Measurements from ENCODE around the gene TIA1.
"Not testable (repeated sequence)": the region's sequence is repeated elsewhere in the genome, so short reads cannot be mapped to it uniquely, and the experiment has no call there.

The TIA1 gene

GRCh38 chr2:70223305-70223704, 25.1 kb downstream of the TIA1 start:
- FAIRE-seq; DNase-seq (ENCODE audit: extremely low spot score, insufficient read length, low read depth): not testable (repeated sequence)

DNA sequence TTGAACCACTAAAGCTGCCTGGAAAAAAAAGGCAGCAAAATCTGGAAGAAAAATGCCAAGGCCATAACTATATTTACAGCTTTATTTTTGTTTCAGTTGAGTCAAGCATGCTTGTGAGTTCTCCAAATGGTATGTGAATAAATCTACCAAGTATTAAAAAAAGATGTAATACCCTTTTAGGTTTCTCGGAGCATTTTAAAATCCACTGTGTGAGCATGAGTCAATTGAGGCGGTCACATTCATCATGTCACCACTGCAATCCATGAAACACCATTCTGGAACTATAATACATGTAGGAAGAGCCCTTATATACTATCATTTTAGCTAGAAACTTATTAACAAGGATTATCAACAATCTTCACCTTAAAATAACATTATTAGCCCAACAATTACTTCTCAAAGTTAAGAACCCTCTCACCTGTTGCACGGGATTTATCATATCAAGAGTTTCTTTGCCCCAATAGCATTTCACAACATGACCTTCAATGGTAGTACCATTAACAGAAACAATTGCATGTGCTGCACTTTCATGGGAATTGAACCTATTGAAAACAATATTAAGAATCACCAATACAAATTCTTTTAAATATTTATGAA, 33.4 kb downstream of the TIA1 start:
- FAIRE-seq (no peak), DNase-seq (ENCODE audit: extremely low spot score, insufficient read length, low read depth) (no peak)

DNA sequence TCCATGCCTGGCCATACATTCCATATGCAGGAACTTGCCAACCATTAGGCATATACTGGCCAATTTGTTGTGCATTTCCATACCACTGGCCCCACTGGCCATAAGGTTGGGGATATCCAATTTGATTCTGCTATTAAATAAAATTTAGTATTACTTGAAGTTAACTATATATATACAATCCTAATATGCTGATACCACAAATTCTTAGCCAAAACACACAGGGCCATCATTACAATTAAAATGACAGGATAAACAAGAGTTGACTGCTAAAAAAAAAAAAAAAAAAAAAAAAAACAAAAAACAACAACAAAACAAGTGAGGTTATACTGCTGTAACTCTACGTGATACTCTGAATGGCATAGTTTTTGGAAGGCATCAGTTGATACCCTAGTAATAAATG, 34.1 kb downstream of the TIA1 start:
- FAIRE-seq = no peak
- no peak for DNase-seq (ENCODE audit: extremely low spot score, insufficient read length, low read depth)

DNA sequence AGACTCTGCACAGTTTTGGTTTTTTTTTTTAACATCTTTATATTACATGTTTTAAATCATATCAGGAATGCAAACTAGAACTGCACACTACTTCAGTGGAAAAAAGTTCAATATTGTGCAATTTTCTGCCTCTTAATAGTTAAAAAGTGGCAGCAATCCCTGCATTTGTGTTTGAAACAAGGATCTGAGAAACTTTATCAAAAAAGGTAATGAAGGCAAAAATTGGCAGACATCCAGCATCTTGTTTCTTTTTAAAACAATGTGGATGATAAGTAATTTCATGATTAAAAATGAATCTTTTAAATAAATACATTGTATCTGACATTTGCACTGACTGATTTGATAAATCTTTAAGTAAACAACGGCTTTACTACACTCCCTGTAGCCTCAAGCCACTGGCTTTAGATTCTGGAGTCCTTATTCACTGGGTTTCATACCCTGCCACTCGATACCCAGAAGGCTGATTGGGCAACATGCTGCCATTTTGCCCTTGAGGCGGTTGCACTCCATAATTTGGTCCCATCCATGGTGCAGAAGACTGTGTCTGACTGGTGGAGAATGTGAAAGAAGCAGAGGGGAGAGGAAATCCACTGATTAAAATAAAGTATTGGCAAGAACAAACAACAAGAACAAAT, 36.0 kb downstream of the TIA1 start:
- no peak for FAIRE-seq
- no peak for DNase-seq (ENCODE audit: extremely low spot score, insufficient read length, low read depth)

- no peak for FAIRE-seq
Measured at GRCh38 chr2:70211595-70211994, 36.8 kb downstream of the TIA1 start.

GRCh38 chr2:70204452-70204851, 44.0 kb downstream of the TIA1 start:
- no peak for DNase-seq (ENCODE audit: extremely low spot score, insufficient read length, low read depth)
- no peak for FAIRE-seq

More at GRCh38 chr2:70211595-70211994, 36.8 kb downstream of the TIA1 start:
- no peak for DNase-seq (ENCODE audit: extremely low spot score, insufficient read length, low read depth)

- DNase-seq (ENCODE audit: extremely low spot score, insufficient read length, low read depth) = no peak
- no peak for FAIRE-seq
Measured at GRCh38 chr2:70203086-70203485, 45.3 kb downstream of the TIA1 start.

DNA sequence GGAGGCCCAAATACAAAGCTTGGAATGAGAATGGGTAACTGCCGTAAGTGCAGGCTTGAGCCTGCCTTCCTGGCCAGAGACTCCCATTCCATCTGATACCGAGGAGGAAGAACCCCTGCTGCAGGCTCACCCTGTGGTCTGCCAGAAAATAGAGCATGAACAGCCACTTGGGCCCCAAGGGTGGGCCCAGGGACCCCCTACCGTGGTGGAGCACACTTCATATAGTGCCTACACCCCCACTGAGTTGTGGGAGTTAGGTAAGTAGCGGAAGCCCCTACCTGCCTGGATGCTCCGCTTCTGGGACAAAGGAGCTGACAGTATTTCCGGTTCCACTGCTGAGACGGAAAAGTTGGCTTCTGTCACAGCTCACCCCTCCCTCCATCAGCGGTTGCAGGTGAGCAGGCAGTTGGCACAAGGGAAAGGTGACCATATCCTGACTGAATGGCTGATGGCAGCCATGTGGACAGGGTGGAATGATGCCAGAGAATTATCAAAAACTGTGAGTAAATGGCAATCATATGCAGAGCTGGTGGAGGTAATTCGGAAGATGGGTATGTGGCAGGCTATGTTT, 46.1 kb downstream of the TIA1 start:
- DNase-seq (ENCODE audit: extremely low spot score, insufficient read length, low read depth) (no peak), FAIRE-seq (no peak)

DNA sequence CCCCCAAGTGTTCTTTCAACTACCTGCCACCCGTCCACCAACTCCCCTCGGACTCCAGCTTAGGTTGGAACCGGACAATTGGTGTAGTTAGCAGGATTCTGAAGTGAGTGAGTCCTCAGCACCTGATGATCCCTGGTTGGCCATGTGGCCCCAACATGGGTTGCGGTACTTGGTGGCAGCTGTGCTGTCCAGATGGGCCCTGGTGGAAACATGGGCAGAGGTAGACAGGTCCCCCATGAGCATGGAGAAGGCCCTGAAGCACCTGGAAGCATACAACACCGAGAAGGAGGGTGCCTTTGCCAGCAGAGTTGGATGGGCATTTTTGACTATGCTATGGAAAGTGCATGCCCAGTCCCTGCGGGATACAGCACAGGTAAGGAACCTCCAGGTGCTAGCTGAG, 46.6 kb downstream of the TIA1 start:
- DNase-seq (ENCODE audit: extremely low spot score, insufficient read length, low read depth) (no peak), FAIRE-seq (no peak)

DNA sequence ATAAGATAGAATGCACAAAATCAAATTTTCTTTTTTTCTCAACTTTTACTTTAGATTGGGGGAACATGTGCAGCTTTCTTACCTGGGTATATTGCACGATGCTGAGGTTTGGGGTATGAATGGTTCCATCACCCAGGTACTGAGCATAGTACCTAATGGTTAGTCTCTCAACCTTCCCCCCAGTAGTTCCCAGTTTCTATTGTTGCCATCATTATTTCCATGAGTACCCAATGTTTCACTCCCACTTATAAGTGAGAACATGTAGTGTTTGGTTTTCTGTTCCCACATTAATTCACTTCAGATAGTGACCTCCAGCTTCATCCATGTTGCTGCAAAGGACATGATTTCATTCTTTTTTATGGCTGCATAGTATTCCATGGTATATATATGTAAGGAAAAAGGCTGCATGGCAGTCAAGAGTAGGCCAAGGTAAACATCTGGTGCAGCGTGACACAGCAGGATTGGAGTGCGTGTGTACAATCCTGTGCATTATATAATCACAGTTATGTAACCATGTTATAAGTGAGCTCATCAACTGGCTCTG, 47.1 kb downstream of the TIA1 start:
- FAIRE-seq (no peak), DNase-seq (ENCODE audit: extremely low spot score, insufficient read length, low read depth) (no peak)

GRCh38 chr2:70199320-70199864, 49.0 kb downstream of the TIA1 start:
- FAIRE-seq (no peak), DNase-seq (ENCODE audit: extremely low spot score, insufficient read length, low read depth) (no peak)

DNA sequence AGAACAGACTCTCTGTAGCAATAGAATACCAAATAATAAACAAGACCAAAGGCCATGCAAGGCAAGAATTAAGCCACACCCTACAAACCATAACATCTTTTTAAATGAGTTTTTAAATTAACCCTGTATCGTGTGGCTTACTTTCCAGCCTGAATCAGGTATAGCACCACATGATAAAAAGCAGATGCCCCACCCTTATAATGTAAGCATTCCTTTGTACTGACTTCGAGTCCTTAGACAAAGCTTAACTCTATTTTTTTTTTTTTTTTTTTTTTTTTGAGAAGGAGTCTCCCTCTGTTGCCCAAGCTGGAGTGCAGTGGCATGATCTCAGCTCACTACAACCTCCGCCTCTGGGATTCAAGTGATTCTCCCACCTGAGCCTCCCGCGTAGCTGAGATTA, 55.9 kb downstream of the TIA1 start:
- FAIRE-seq (no peak), DNase-seq (ENCODE audit: extremely low spot score, insufficient read length, low read depth) (no peak)

GRCh38 chr2:70191244-70191735, 57.1 kb downstream of the TIA1 start:
- no peak for FAIRE-seq
- DNase-seq (ENCODE audit: extremely low spot score, insufficient read length, low read depth) = no peak

DNA sequence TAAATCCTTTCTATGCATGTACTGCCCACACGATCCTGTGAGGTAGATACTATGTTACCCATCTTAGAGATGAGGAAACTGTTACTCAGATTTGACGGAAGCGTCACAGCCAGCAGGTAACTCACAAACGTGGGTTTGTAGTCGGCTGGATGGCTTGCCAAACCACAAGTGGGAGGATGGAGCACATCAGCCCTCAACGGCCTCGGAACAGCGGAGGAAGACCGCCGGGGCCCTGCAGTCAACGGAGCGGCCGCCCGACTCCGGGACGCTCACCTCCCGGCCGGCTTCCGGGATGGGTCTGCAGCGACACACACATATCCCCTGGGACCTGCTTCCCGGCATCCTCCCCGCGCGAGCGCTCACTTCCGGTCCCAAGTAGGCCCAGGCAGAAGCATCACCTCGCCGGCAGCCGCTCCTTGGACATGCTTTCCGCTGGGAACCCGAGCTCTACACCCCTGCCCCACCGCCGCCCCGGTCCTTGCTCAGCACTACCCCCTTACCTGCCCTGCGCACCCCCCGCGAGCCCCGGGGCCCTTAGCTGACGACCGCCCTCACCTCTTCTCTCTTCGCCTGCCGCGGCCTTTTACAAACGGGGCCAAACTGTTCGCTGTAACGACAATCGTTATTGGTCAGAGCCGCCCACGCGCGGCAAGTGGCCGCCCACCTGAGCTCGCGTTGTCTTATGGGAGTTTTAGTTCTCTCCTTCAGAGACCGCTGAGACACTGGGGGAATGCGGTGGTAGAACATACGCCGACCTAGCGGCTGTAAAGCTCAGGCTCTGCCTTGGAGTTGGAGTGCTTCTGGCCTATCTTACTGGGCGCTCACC, 57.8 kb downstream of the TIA1 start, which contains the start of gene C2orf42:
C2orf42 (minus strand) TSS at position 602 of the 826 bp plus-strand sequence. CDS start 9,034 bp downstream, outside the sequence.
- peak; percentile 94 for DNase-seq (ENCODE audit: extremely low spot score, insufficient read length, low read depth)
- peak; percentile 97 for FAIRE-seq

- no peak for FAIRE-seq
- DNase-seq (ENCODE audit: extremely low spot score, insufficient read length, low read depth) = no peak
Measured at GRCh38 chr2:70188460-70188859, 60.0 kb downstream of the TIA1 start.

DNA sequence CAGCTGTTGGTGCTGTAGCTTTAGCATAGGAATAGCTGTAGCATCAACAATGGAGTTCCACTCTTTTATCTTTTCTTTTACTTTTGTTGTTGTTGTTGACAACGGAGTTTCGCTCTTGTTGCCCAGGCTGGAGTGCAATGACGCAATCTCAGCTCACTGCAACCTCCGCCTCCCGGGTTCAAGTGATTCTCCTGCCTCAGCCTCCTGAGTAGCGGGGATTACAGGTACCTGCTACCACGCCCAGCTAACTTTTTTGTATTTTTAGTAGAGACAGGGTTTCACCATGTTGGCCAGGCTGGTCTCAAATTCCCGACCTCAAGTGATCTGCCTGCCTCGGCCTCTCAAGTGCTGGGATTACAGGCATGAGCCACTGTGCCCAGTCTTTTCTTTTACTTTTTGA, 61.3 kb downstream of the TIA1 start:
- not testable (repeated sequence) for DNase-seq (ENCODE audit: extremely low spot score, insufficient read length, low read depth); FAIRE-seq

DNA sequence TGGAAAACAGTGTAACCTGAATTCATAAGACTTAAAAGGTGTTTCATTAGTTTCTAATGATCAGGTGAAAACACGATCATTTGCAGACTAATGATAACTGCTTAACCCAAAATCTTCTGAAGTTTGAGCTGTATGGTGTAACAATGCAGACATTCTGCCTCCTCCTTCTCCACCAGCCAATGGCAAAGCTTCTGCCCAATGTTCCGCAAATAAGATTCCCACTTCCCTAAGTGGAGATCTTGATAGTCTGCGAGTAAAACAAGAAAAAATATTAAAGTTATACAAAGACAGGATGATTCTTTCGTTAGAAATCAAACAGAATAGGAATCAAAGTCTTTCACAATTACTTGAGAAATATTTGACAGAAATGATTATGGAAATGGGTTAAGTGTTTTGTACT, 65.7 kb downstream of the TIA1 start:
- no peak for FAIRE-seq
- no peak for DNase-seq (ENCODE audit: extremely low spot score, insufficient read length, low read depth)

GRCh38 chr2:70181363-70181956, 67.0 kb downstream of the TIA1 start:
- DNase-seq (ENCODE audit: extremely low spot score, insufficient read length, low read depth) (no peak), FAIRE-seq (no peak)

DNA sequence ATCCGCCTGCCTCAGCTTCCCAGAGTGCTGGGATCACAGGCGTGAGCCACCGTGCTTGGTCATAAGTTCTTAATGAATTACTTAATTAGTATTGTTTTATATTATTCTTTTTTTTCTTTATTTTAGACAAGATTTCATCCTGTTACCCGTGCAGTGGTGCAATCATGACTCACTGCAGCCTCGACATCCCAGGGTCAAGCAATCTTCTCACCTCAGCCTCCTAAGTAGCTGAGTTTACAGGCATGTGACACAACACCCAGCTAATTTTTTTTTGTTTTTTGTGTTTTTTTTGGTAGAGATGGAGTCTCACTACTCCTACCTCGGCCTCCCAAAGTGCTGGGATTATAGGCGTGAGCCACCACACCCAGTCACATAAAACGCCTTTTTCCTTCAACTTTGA, 74.9 kb downstream of the TIA1 start:
- no peak for DNase-seq (ENCODE audit: extremely low spot score, insufficient read length, low read depth)
- no peak for FAIRE-seq
